Lower leg skin (tissue), 3 donors: ENCODE results near the gene ADGRL1.

ENCODE experiments used
- CTCF ChIP-seq, 3 donors: fragments of 450-650 bp; IDR thresholded peaks; one replicate each; pipeline ENCODE4 v1.5.1; 2016; ENCODE audit warnings: antibody characterized with exemption in 3 of 3, mild to moderate bottlenecking in 3 of 3, moderate library complexity in 2 of 3
- POLR2A ChIP-seq, 2 donors: fragments of 450-650 bp; IDR thresholded peaks; one replicate each; pipeline ENCODE4 v1.6.1; 2016 to 2017; ENCODE audit warnings: antibody characterized with exemption in 2 of 2, mild to moderate bottlenecking in 1 of 2, moderate library complexity in 1 of 2

GRCh38 chr19:14197882-14198281 is 8.1 kb downstream of the ADGRL1 start:
- no peak for TF ChIP-seq CTCF (IDR thresholded peaks at IDR 0.05)
- no peak for TF ChIP-seq POLR2A (IDR thresholded peaks at IDR 0.05)
